Activated naive CD4-positive, alpha-beta T cell treated with anti-CD3 and anti-CD28 coated beads, Interleukin-2, amount 50 U/mL, for 16 hours (primary cell): ENCODE results near the gene TMEM14B.
A peak's percentile ranks its signal among the peaks of the same experiment; 100 is the strongest.
"Not testable (repeated sequence)": the region's sequence is repeated elsewhere in the genome, so short reads cannot be mapped to it uniquely, and the experiment has no call there.

Source experiments
- DNase-seq: peaks from one replicate; pipeline ENCODE4 v3.0.0-alpha.2; 2020

The TMEM14B gene

DNA sequence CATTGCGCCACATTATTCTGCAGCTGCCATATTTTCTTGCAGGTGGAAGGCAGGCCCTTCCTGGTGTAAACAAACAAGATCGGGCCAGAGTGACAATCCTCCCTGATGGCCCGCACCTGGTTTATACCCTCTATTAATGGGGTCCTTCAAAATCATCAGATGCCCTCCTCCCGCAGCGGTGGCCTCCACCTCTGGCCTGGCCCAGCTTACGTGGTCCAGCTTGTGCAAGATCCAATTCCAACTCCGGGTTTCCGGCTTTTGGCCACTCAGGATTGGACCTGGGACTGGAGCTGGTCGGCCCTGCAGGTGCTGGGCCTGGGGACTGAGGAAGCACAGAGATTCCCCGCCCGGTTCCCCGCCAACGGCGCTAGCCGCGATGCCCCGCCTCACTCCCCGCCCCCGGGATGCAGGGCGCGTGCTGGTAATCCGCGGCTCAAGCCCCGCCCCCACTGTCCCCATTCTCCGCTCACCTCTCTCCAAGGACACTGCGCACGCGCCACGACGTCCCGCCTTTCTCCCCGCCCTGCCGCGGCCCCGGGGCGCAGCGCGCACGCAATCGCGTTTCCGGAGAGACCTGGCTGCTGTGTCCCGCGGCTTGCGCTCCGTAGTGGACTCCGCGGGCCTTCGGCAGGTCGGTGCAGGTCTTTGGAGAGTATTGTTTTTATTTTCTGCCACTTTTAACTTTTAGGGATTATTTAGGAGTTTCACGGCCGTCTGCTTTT is at the start of gene TMEM14B:
TMEM14B (plus strand) TSS at position 555 of the 722 bp plus-strand sequence. CDS start 1,441 bp downstream, outside the sequence.
- peak; percentile 100 for DNase-seq

DNA sequence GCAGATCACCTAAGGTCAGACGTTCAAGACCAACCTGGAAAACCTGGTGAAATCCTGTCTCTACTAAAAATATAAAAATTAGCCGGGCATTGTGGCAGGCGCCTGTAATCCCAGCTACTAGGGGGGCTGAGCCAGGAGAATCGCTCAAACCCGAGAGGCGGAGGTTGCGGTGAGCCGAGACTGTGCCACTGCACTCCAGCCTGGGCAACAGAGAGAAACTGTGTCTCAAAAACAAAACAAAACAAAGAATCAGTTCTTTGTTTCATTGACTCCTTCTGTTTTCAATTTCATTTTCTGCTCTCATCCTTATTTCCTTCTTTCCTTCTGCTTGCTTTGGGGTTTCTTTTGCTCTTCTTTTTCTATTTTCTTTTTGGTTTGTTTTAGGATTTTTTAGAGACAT is 33.6 kb upstream of the TMEM14B start:
- no peak for DNase-seq

DNA sequence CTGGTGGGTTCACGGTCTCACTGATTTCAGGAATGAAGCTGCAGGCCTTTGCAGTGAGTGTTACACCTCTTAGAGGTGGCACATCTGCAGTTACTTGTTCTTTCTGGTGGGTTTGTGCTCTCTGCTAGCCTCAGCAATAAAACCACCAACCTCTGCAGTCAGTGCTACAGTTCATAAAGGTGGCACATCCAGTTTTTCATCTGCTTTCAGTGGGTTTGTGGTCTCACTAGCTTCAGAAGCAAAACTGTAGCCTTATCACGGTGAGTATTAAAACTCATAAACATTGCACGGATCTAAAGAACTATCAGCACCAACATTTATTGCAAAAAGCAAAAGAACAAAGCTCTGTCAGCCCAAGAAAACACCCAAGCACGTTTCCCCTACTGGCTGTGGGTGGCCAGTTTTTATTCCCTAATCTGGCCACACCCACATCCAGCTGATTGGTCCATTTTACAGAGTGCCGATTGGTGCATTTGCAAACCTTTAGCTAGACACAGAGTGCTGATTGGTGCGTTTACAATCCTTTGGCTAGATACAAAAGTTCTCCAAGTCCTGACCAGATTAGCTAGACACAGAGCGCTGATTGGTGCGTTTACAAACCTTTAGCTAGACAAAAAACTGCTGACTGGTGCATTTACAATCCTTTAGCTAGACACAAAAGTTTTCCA is 28.2 kb upstream of the TMEM14B start:
- peak; percentile 32 for DNase-seq

DNA sequence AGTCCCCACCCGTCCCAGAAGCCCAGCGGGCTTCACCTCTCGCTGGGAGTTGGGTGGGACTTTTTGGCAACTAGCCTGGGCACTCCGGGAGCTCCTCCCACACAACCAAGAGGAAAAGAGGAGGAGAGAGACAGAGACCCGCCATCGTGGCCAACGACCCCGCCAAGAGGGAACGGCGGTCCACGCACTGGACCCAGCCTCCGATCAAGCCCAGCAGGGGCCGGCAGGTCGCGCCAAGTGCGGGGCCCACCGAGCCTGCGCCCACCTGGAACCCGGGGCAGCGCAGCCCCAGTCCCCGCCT is 27.7 kb upstream of the TMEM14B start:
- DNase-seq: no peak

DNA sequence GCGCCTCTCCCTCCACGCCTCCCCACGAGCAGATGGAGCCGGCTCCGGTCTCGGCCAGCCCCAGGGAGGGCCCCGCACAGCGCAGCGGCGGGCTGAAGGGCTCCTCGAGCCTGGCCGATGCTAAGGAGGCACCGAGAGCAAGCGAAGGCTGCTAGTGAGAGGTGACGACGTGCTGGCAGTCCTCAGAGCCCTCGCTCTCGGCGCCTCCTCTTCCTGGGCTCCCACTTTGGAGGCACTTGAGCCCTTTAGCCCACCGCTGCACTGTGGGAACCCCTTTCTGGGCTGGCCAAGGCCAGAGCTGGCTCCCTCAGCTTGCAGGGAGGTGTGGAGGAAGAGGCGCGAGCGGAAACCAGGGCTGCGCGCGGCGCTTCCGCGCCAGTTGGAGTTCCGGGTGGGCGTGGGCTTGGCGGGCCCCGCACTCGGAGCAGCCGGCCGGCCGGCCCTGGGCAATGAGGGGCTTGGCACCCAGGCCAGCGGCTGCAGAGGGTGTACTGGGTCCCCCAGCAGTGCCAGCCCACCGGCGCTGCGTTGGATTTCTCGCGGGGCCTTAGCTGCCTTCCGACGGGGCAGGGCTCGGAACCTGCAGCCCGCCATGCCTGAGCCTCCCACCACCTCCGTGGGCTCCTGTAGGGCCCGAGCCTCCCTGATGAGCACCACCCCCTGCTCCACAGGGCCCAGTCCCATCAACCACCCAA is 27.2 kb upstream of the TMEM14B start:
- peak; percentile 54 for DNase-seq

DNA sequence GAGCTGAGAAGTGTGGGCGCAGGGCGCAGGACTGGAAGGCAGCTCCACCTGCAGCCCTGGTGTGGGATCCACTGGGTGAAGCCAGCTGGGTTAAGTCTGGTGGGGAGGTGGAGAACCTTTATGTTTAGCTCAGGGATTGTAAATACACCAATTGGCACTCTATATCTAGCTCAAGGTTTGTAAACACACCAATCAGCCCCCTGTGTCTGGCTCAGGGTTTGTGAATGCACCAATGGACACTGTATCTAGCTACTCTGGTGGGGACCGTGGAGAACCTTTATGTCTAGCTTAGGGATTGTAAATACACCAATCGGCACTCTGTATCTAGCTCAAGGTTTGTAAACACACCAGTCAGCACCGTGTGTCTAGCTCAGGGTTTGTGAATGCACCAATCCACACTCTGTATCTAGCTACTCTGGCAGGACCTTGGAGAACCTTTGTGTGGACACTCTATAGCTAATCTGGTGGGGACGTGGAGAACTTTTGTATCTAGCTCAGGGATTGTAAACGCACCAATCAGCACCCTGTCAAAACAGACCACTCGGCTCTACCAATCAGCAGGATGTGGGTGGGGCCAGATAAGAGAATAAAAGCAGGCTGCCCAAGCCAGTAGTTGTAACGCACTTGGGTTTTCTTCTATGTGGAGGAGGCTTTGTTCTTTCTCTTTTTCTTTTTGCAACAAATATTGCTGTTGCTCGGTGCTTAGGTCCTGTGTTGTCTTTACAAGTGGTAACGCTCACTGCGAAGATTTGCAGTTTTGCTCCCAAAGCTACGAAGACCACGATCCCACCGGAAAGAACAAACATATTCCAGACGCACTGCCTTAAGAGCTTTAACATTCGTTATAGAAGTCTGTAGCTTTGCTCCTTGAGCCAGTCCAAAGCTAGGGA is 26.4 kb upstream of the TMEM14B start:
- DNase-seq: not testable (repeated sequence)

DNA sequence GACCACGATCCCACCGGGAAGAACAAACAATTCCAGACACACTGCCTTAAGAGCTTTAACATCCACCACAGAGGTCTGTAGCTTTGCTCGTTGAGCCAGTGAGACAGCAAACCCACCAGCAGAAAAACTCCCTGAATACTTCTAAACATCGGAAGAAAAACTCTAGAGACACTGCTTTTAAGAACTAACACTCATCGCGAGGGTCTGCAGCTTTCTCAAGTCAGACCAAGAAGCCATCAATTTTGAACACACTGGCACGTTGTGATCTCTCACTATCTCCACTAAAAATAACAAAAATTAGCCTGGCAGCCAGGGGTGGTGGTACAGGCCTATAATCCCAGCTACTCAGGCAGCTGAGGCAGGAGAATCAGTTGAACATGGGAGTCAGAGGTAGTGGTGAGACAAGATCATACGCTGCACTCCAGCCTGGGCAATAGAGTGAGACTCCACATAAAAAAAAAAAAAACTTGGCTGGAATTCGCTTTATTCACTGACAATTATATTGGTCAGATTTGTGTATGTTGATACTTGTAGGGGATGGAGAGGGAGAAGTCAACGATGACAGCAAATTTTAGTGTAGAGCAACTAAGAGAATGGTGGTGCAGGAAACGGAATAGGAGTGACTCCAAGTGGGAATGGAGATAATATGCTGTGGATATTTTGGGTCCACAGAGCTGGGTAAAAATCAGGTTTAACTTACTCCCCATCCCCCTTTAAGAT is 25.6 kb upstream of the TMEM14B start:
- no peak for DNase-seq

DNA sequence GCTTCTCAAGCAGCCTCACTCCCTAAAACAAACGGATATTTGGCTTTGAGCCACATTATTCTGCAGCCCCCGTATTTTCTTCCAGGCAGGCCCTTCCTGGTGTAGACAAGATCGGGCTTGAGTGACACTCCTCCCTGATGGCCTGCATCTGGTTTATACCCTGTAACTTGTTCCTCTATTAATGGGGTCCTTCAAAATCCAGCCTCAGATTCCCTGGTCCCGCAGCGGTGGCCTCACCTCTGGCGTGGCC is 25.1 kb upstream of the TMEM14B start:
- no peak for DNase-seq

DNA sequence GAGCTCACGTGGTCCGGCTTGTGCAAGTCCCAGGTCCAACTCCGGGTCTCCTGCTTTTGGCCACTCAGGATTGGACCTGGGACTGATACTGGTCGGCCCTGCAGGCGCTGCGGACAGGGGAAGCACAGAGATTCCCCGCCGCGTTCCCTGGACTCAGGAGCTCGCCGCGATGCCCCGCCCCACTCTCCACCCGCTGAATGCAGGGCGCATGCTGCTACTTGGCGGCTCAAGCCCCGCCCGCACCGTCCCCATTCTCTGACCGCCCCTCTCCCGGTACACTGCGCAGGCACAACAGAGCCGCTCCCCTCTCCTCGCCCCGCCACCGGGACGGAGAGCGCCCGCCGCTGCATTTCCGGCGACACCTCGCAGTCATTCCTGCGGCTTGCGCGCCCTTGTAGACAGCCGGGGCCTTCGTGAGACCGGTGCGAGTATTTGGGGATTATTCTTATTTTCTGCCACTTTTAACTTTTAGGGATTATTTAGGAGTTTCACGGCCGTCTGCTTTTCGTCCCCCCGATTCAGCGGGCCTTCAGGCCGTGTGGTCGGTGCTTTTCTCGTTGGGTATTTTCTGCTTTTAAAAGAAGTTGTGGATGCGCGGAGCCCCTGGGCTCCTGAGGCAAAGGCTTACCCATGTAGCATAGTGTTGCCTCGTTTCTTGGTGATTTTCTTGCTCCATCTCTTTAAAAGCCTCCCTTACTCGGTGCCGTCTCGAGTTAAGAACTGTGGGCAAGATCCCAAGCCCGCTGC is 24.6 kb upstream of the TMEM14B start, which contains the start of gene TMEM14C:
TMEM14C (plus strand) TSS at position 251 of the 747 bp plus-strand sequence. CDS start 1,544 bp downstream, outside the sequence.
- peak; percentile 83 for DNase-seq

DNA sequence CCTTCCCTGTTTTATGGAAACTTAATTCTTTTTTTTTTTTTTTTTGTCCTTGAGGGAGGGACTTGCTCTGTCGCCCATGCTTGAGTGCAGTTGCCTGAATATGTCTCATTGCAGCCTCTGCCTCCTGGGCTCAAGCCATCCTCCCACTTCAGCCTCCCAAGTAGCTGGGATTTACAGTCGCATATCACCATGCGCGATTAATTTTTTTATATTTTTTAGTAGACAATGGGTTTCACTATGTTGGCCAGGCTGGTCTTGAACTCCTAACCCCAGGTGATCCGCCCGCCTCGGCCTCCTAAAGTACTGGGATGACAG is 24.1 kb upstream of the TMEM14B start:
- DNase-seq: no peak

DNA sequence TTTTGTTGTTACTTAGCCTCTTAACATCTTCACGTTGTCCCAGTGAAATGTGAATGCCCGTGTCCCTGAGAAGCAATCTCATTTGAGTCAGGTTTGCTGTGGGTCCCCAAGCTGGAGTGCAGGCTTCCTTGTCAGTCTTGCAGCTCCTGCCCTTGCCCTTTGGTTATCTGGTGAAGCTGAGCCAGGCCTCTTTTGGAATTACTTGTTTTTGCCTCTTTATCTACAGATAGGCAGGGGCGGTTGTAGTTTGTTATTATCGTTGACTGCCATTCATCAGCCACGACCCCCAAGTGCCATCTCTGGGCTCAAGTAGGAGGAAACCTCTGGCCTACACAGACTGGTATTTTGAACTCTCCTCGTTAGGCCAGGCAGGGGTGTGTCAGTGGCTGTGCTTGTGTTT is 22.6 kb upstream of the TMEM14B start:
- DNase-seq: no peak

DNA sequence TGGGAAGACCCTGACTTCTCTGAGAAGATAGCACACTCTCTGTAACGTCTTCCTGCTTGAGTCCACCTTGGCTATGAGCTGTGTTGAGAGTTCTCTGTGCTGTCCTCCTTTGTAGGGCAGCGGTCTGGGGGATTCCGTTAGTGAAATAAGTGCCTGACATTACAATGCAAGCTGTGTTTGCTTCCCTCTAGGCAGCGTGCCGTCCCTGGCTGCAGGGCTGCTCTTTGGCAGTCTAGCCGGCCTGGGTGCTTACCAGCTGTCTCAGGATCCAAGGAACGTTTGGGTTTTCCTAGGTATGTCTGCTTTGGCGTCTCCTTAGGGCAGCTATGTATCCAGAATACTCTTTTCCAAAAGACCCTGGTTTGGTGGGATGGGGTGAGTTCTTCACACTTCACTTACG is 21.9 kb upstream of the TMEM14B start:
- DNase-seq: no peak

DNA sequence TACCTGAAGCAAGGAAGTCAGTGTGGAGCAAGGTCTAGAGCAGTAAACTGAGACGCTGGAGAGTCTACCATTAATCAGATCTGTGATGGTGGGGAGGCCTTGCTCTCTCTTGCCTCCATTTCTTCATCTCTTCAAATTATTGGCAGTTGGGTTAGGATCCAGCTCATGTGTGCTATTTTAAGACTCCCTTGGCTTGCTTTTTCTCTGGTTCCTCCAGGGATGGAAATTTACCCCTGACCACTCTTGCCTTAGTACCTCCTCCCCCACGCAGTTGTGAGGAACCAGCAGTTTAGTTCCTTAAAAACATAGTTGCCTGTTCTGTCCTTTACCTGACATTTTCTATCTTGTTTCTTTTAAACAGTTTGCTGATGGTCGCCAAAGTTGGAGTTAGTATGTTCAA is 17.4 kb upstream of the TMEM14B start:
- no peak for DNase-seq

DNA sequence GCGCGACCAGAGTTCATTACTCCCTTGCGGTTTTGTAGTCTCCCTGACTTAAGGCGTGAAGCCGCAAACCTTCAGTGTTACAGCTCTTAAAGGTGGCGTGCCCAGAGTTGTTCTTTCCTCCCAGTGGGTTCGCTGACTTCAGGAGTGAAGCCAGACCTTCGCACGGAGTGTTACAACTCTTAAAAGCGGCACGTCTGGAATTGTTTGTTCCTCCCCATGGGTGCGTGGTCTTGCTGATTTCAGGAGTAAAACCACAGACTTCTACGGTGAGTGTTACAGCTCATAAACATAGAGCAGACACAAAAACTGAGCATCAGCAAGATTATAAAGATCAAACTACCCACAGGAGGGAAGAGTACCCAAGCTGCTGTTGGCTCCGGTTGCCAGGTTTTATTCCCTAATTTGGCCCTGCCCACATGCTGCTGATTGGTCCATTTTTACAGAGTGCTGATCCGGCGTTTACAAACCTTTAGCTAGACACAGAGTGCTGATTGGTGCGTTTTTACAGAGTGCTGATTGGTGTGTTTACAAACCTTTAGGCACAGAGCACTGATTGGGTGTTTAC is 14.4 kb upstream of the TMEM14B start:
- DNase-seq: no peak

DNA sequence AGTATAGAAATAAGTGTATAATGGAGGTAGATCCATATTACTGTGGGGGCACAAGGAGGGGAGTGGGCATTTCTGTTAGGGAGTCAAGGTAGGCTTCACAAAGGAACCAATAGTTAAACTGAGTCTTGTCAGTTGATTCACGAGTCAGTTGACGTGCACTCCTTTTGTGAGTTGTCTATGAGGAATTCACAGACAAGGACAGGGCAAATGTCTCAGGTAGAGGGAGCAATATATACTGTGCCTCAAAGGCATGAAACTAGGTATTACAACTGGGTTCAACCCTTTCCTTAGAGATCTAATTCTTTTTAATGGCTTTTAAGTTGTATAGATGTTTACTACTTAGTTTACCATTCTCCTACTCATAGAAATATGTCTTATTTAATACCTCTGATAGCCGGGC is 13.7 kb upstream of the TMEM14B start:
- DNase-seq: no peak

DNA sequence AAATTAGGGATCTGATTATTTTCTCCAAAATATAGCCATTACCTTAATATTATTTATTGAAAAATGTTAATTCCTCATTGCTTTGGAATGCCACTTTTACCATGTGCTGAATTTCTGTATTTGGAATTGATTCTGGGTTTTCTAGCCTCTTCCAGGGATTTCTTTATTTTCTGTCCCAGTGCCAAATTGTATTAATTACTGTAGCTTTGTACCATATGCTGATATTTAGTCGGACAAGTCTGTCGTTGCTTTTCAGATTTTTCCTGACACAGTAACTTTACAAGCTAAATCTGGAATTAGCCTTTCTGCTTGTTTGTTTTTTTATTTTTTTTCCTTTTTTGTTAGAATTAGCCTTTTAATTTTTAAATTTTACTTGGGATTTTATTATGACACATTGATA is 10.9 kb upstream of the TMEM14B start:
- DNase-seq: no peak

DNA sequence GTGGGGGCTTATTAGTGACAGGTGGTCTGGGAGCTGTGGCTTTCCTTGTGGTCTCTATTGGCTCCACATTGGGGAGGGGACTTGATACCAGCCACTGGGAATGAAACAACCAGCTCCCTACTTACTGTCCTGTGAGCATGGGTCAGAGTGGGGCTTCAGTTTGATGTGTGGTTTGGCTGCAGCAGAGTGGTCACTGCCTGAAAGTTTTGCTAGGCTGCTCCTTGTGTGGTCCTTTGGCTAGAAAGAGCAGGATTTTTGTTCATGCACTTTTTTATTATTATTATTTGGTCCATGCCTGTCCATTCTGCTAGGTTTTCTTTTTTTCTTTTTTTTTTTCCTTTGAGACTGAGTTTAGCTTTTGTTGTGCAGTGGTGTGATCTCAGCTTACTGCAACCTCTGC is 7.5 kb upstream of the TMEM14B start:
- DNase-seq: no peak

DNA sequence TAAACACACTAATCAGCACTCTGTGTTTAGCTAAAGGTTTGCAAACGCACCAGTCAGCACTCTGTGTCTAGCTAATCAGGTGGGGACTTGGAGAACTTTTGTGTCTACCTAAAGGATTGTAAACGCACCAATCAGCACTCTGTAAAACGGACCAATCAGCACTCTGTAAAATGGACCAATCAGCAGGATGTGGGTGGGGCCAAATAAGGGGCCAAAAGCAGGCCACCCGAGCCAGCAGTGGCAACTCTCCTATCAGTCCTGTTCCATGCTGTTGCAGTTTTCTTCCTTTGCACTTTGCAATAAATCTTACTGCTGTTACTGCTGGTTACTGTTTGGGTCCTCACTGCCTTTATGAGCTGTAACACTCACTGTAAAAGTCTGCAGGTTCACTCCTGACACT is 6.0 kb upstream of the TMEM14B start:
- not testable (repeated sequence) for DNase-seq

DNA sequence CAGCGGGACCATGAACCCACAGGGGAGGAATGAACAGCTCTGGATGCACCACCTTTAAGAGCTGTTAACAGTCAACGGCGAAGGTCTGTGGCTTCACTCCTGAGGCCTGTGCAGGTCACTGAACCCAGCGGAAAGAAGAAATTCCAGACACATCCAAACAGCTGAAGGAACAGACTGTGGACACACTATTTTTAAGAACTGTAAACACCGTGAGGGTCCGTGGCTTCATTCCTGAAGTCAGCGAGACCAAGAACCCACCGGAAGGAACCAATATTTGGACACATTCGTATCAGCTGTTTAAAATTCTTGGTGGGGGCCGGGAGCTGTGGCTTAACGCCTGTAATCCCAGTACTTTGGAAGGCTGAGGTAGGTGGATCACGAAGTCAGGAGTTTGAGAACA is 5.4 kb upstream of the TMEM14B start:
- no peak for DNase-seq

DNA sequence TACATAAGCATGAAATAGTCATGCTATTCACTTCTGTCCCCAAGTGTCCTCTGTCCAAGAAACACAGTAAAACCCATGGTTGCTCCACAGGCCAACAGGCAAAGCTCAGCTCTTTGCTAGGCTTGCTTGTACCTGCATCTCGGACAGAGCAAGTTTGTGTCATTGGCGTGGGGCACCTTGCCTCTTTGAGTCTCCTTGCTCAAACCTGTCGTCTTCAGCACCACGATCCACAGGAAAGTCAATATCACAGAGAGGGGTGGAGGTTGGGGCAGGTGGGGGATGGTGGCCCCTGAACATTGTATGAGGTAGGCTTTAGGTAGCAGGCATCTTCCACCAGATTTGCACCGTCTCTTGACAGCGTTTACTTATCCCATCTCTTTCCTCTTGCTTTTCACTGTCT is 4.1 kb upstream of the TMEM14B start:
- DNase-seq: no peak

DNA sequence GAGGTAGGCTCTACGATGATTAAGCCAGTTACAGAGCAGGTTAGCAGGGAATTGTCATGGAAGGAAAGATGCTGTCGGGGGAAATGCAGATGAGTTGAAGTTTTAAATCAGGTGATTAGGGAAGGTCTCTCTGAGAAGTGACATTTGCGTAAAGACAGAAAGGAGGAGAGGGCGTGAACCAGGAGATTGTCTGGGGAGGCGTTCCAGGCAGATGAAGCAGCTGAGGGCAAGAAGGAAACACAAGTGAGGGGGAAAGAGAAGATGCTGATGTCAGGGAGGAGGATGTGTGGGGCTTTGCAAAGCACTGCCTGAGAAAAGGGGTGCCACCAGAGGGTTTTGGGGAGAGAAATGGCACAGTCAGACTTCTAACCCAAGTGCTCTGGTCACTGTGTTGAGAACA is 2.5 kb upstream of the TMEM14B start:
- DNase-seq: no peak

DNA sequence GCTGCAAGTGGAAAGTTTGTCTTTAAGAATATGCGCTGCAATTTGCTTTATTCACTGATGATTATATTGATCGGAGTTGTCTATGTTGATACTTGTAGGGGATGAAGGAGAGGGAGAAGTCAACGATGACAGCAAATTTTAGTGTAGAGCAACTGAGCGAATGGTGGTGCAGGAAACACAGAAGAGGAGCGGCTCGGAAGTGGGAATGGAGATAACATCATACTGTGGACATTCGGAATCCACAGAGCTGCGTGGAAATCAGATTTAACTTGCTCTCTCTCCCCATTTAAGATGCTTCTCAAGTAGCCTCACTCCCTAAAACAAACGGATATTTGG is 722 bp upstream of the TMEM14B start:
- no peak for DNase-seq
